WERI-Rb-1 (cell line): ENCODE data around the gene CROCC.
A peak's percentile ranks its signal among the peaks of the same experiment; 100 is the strongest.

Experiments used
- DNase-seq: peaks from one replicate; pipeline ENCODE4 v3.0.0-alpha.2; 2020
- H3K27ac ChIP-seq: fragments of 250-450 bp; sonication (Bioruptor Pico); 2 replicates; pipeline ENCODE4 v1.5.1; 2020; ENCODE audit warnings: mild to moderate bottlenecking, moderate library complexity
- H3K27me3 ChIP-seq: fragments of 250-450 bp; sonication (Bioruptor Pico); 2 replicates; pipeline ENCODE4 v1.5.1; 2021; ENCODE audit warnings: mild to moderate bottlenecking, low read depth, moderate library complexity; ENCODE audit not compliant: insufficient read depth, severe bottlenecking
- H3K36me3 ChIP-seq: fragments of 250-450 bp; sonication (Bioruptor Pico); 2 replicates; pipeline ENCODE4 v1.5.1; 2020; ENCODE audit warnings: mild to moderate bottlenecking, moderate library complexity
- H3K4me3 ChIP-seq: 2 replicates; pipeline ENCODE4 v1.5.1; 2011; ENCODE audit warnings: low read depth, mild to moderate bottlenecking, control low read depth, low read length
- H3K9me3 ChIP-seq: fragments of 250-450 bp; sonication (Bioruptor Pico); 2 replicates; pipeline ENCODE4 v1.5.1; 2021; ENCODE audit warnings: mild to moderate bottlenecking, moderate library complexity; ENCODE audit not compliant: severe bottlenecking
- CTCF ChIP-seq: IDR thresholded peaks from 2 replicates; pipeline ENCODE4 v1.5.1; 2011; ENCODE audit warnings: low read depth, mild to moderate bottlenecking, control low read depth, inconsistent platforms, low read length

The CROCC gene

DNA sequence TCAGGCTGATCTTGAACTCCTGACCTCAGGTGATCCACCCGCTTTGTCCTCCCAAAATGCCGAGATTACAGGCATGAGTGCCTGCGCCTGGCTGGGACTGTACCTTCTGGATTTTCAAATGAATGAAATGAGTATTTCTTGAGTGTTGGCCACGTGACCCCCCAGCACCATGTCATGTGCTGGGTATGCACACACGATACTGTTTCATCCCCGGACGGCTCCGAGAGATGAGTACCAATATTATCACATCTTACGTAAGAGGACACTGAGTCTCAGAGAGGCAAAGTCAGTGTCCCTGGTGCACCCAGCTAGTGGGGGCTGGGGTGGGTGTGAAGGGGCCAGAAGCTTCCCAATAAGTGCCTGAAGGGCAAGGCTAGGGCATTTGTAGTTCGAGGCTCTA, 780 bp upstream of the CROCC start:
- DNase-seq, result no peak
- no peaks in the 10 kb centered on the region for H3K9me3 ChIP-seq
- no peaks in the 10 kb centered on the region for H3K27me3 ChIP-seq
- H3K36me3 ChIP-seq, result peaks cover 15% of the 10 kb centered on the region
- TF ChIP-seq CTCF, result no peak
- H3K27ac ChIP-seq, result peak overlapping the region; percentile 76
- no peak overlapping the region for H3K4me3 ChIP-seq

GRCh38 chr1:16922466-16922865, 735 bp downstream of the CROCC start:
- no peak for TF ChIP-seq CTCF
- DNase-seq, result no peak
- Histone ChIP-seq H3K27ac (peak overlapping the region; percentile 76), H3K4me3 (peak overlapping the region; percentile 49), H3K27me3 (no peaks in the 10 kb centered on the region), H3K36me3 (peaks cover 24% of the 10 kb centered on the region), H3K9me3 (no peaks in the 10 kb centered on the region)

- Histone ChIP-seq H3K27ac (no peak overlapping the region), H3K36me3 (peaks cover 25% of the 10 kb centered on the region), H3K27me3 (no peaks in the 10 kb centered on the region), H3K9me3 (no peaks in the 10 kb centered on the region), H3K4me3 (no peak overlapping the region)
- no peak for DNase-seq
- TF ChIP-seq CTCF, result no peak
Observed at GRCh38 chr1:16922885-16923431, 1.2 kb downstream of the CROCC start.

GRCh38 chr1:16924216-16924918, 2.6 kb downstream of the CROCC start:
- H3K27me3 ChIP-seq, result no peaks in the 10 kb centered on the region
- TF ChIP-seq CTCF, result no peak
- H3K9me3 ChIP-seq, result no peaks in the 10 kb centered on the region
- no peak overlapping the region for H3K27ac ChIP-seq
- H3K4me3 ChIP-seq, result no peak overlapping the region
- no peak for DNase-seq
- peaks cover 27% of the 10 kb centered on the region for H3K36me3 ChIP-seq

GRCh38 chr1:16924919-16925477, 3.3 kb downstream of the CROCC start:
- H3K27ac ChIP-seq, result no peak overlapping the region
- peaks cover 27% of the 10 kb centered on the region for H3K36me3 ChIP-seq
- H3K4me3 ChIP-seq, result no peak overlapping the region
- no peaks in the 10 kb centered on the region for H3K27me3 ChIP-seq
- DNase-seq, result no peak
- TF ChIP-seq CTCF, result peak; percentile 36
- no peaks in the 10 kb centered on the region for H3K9me3 ChIP-seq
